Fibroblast of lung (primary cell): ENCODE data around the gene LRRC70. TPM values are rescaled to one million over a fixed set of nuclear protein-coding genes. Genes with fewer than 3 reads are reported as not detected.

ENCODE experiments used
- DNase-seq, 2 donors: peaks; one replicate each; pipeline versions ENCODE4 v3.0.0 to v3.0.0-alpha.2; 2010; ENCODE audit warnings: low read depth in 2 of 2
- H2AFZ ChIP-seq: 2 replicates; pipeline ENCODE4 v1.5.1; 2012; ENCODE audit warnings: low read length, control low read depth, inconsistent platforms
- H3K27ac ChIP-seq: 2 replicates; pipeline ENCODE4 v1.5.1; 2011; ENCODE audit warnings: low read length, control low read depth; ENCODE audit not compliant: insufficient read depth
- H3K27me3 ChIP-seq: 2 replicates; pipeline ENCODE4 v1.5.1; 2011; ENCODE audit warnings: mild to moderate bottlenecking, low read length; ENCODE audit not compliant: control insufficient read depth, insufficient read depth
- H3K36me3 ChIP-seq: 2 replicates; pipeline ENCODE4 v1.5.1; 2011; ENCODE audit warnings: low read length; ENCODE audit not compliant: control insufficient read depth, insufficient read depth
- H3K4me1 ChIP-seq: 2 replicates; pipeline ENCODE4 v1.5.1; 2011; ENCODE audit warnings: low read length; ENCODE audit not compliant: control insufficient read depth, insufficient read depth; ENCODE audit errors: extremely low read depth
- H3K4me2 ChIP-seq: 2 replicates; pipeline ENCODE4 v1.5.1; 2011; ENCODE audit warnings: low read length, control low read depth; ENCODE audit not compliant: insufficient read depth; ENCODE audit errors: extremely low read depth
- H3K4me3 ChIP-seq, 4 experiments: fragments of 200-600 bp in 1 of 4; sonication (generic) in 1 of 4; replicated peaks in 1 of 4; 2 replicates each; pipeline ENCODE4 v1.5.1; 2011 to 2016; ENCODE audit warnings: low read length in 4 of 4, low read depth in 3 of 4, mild to moderate bottlenecking in 3 of 4, control low read depth in 2 of 4, inconsistent platforms in 1 of 4, mixed read lengths in 1 of 4; ENCODE audit not compliant: insufficient read depth in 1 of 4; ENCODE audit errors: control extremely low read depth in 1 of 4
- H3K79me2 ChIP-seq: 2 replicates; pipeline ENCODE4 v1.5.1; 2012; ENCODE audit warnings: mild to moderate bottlenecking, low read length, inconsistent platforms; ENCODE audit not compliant: control insufficient read depth, insufficient read depth
- H3K9ac ChIP-seq: 2 replicates; pipeline ENCODE4 v1.5.1; 2011; ENCODE audit warnings: mild to moderate bottlenecking, low read length, control low read depth; ENCODE audit not compliant: insufficient read depth
- H3K9me3 ChIP-seq: 2 replicates; pipeline ENCODE4 v1.5.1; 2012; ENCODE audit warnings: low read depth, low read length; ENCODE audit not compliant: control insufficient read depth, insufficient read depth
- H4K20me1 ChIP-seq: 2 replicates; pipeline ENCODE4 v1.5.1; 2011; ENCODE audit warnings: low read length; ENCODE audit not compliant: control insufficient read depth, insufficient read depth; ENCODE audit errors: extremely low read depth
- EZH2 ChIP-seq: IDR thresholded peaks from 2 replicates; pipeline ENCODE4 v1.5.1; 2012; ENCODE audit warnings: low read length, control low read depth, mild to moderate bottlenecking; ENCODE audit errors: missing control alignments
- polyA plus RNA-seq, 2 donors: library from polyadenylated mRNA; depleted of rRNA in 1 of 2; stranded (reverse) in 1 of 2; unstranded in 1 of 2; fragments of >200 nt; gene quantifications; 2 replicates each; pipeline ENCODE4 v1.2.1, GENCODE V29; 2011 to 2012; ENCODE audit warnings: missing spikeins in 1 of 2
- total RNA-seq: library from RNA; depleted of rRNA; stranded (reverse); fragments of >200 nt; gene quantifications from 2 replicates; pipeline ENCODE4 v1.2.1, GENCODE V29; 2014
- TF ChIP-seq, protein P1 (sequence below), 2 donors: IDR thresholded peaks in 1 of 2; conservative IDR thresholded peaks in 1 of 2; 1 replicate in 1 of 2; 2 replicates in 1 of 2; pipeline ENCODE4 v1.5.1; 2011 to 2012; ENCODE audit warnings: low read length in 2 of 2, control low read depth in 1 of 2, inconsistent platforms in 1 of 2, low read depth in 1 of 2, mild to moderate bottlenecking in 1 of 2

Gene LRRC70
- total and polyA plus RNA-seq, 2 donors (not counting 1 experiment from before 2014, with no cell fraction given) = 0.34 to 1.3 TPM

DNA sequence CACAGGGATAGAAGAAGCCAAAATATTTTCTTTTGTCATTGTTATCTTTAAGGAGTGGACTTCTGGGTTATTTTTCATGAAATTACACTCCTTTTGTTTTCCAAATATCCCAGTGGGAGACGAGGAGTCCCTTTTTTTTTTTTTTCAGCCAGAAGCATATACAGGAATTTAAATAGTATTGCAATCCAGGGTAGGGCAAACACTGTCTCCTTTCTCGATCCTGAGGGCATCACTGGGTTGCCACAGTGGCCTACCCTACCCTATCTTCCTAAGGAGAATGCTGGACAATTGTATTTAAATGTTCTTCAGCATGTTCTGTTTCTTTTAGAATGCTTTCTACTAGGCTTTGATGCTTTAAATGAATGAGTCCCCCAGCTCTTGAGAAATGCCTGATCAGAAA lies 47.9 kb downstream of the LRRC70 start:
- Histone ChIP-seq H3K79me2 (no peaks in the 10 kb centered on the region), H3K9me3 (no peaks in the 10 kb centered on the region), H3K27me3 (no peaks in the 10 kb centered on the region), H3K4me1 (no peaks in the 10 kb centered on the region), H2AFZ (no peak overlapping the region), H3K27ac (no peak overlapping the region), H3K36me3 (no peaks in the 10 kb centered on the region), H3K4me2 (no peak overlapping the region), H4K20me1 (no peaks in the 10 kb centered on the region), H3K9ac (no peak overlapping the region), H3K4me3 (no peak overlapping the region)
- TF ChIP-seq, protein P1, sequence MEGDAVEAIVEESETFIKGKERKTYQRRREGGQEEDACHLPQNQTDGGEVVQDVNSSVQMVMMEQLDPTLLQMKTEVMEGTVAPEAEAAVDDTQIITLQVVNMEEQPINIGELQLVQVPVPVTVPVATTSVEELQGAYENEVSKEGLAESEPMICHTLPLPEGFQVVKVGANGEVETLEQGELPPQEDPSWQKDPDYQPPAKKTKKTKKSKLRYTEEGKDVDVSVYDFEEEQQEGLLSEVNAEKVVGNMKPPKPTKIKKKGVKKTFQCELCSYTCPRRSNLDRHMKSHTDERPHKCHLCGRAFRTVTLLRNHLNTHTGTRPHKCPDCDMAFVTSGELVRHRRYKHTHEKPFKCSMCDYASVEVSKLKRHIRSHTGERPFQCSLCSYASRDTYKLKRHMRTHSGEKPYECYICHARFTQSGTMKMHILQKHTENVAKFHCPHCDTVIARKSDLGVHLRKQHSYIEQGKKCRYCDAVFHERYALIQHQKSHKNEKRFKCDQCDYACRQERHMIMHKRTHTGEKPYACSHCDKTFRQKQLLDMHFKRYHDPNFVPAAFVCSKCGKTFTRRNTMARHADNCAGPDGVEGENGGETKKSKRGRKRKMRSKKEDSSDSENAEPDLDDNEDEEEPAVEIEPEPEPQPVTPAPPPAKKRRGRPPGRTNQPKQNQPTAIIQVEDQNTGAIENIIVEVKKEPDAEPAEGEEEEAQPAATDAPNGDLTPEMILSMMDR (conservative IDR thresholded peaks at IDR 0.05 in 1 of 2, IDR thresholded peaks at IDR 0.05 in 1 of 2; ENCODE audit: low read depth in 1 of 2, low read length in 2 of 2) = no peak
- TF ChIP-seq EZH2 = no peak
- DNase-seq = no peak

DNA sequence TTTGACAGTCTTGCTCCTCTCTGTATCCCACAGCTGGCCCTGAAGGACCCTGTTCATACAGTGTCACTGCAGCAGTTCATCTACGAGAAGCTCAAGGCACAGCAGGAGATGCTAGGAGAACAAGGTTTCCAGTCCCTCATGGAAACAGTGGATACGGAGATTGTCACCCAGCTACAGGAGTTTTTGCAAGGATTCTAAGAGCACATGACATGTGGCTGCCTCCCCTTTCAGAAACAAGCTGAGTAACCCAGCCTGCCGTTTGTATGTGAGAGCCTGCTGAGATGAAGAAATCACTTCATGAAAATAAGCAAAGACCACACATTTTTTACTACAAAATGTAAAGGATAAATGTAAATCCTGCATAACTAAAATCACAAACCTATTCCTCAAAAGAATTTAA lies 48.5 kb downstream of the LRRC70 start:
- no peak overlapping the region for H3K9ac ChIP-seq
- DNase-seq = no peak
- no peak for TF ChIP-seq EZH2
- TF ChIP-seq, protein P1 (conservative IDR thresholded peaks at IDR 0.05 in 1 of 2, IDR thresholded peaks at IDR 0.05 in 1 of 2; ENCODE audit: low read depth in 1 of 2, low read length in 2 of 2) = no peak
- H3K36me3 ChIP-seq = no peaks in the 10 kb centered on the region
- no peaks in the 10 kb centered on the region for H3K4me1 ChIP-seq
- no peak overlapping the region for H3K27ac ChIP-seq
- H2AFZ ChIP-seq = no peak overlapping the region
- H3K27me3 ChIP-seq = no peaks in the 10 kb centered on the region
- H3K9me3 ChIP-seq = no peaks in the 10 kb centered on the region
- no peaks in the 10 kb centered on the region for H3K79me2 ChIP-seq
- no peaks in the 10 kb centered on the region for H4K20me1 ChIP-seq
- no peak overlapping the region for H3K4me3 ChIP-seq
- no peak overlapping the region for H3K4me2 ChIP-seq

DNA sequence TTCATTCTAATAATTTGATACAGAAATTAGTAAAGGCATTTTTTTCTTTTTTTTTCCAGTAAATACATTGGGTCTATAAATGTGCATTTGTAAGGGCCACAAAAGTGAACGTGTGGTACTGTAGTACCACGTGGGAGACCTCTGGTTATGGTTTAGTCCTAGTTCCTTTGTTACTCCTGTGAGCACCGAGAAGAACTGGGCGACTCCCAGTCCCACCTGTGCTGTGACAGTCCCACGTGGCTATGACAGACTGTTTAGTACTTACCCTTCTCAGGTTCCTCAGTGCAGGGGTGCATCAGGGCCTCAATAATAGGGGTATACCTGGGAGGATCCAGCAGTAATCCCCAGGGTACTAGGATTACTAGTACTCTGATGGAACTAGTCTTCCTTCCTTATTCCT lies 49.3 kb downstream of the LRRC70 start:
- no peak overlapping the region for H3K4me3 ChIP-seq
- no peak overlapping the region for H3K27ac ChIP-seq
- H3K36me3 ChIP-seq = no peaks in the 10 kb centered on the region
- no peak overlapping the region for H2AFZ ChIP-seq
- no peak overlapping the region for H3K4me2 ChIP-seq
- H3K9ac ChIP-seq = no peak overlapping the region
- no peak for DNase-seq
- TF ChIP-seq, protein P1 (conservative IDR thresholded peaks at IDR 0.05 in 1 of 2, IDR thresholded peaks at IDR 0.05 in 1 of 2; ENCODE audit: low read depth in 1 of 2, low read length in 2 of 2) = no peak
- no peak for TF ChIP-seq EZH2
- H3K9me3 ChIP-seq = no peaks in the 10 kb centered on the region
- H3K4me1 ChIP-seq = no peaks in the 10 kb centered on the region
- H3K79me2 ChIP-seq = no peaks in the 10 kb centered on the region
- H3K27me3 ChIP-seq = no peaks in the 10 kb centered on the region
- no peaks in the 10 kb centered on the region for H4K20me1 ChIP-seq

Other genes with a start within 250 kb of the LRRC70 start
- 20.8 and 26.4 TPM in 2 replicates for gene DIMT1, start 174.9 kb upstream of the LRRC70 start, total RNA-seq
- gene DIMT1, start 174.9 kb upstream of the LRRC70 start, polyA plus RNA-seq = 40.2 and 41.3 TPM in 2 replicates
- gene IPO11, start 166.1 kb upstream of the LRRC70 start, total RNA-seq = 23.6 and 28.2 TPM in 2 replicates
- 19.9 and 20.2 TPM in 2 replicates for gene IPO11, start 166.1 kb upstream of the LRRC70 start, polyA plus RNA-seq